Skin of body (tissue), 2 donors: Measurements from ENCODE around the gene VEGFA. TPM values are rescaled to one million over a fixed set of nuclear protein-coding genes. Genes with fewer than 3 reads are reported as not detected.

ENCODE experiments used
- DNase-seq: peaks from one replicate; lab custom pipeline; 2025; lab: John Stamatoyannopoulos, UW
- total RNA-seq: library from RNA; depleted of rRNA; stranded (reverse); fragments of >200 nt; gene quantifications from one replicate; pipeline ENCODE4 v1.2.3, GENCODE V29; 2014

The VEGFA gene
- total RNA-seq, 1 donor from 2014 or later: 141 TPM

GRCh38 chr6:43759136-43759906 lies 10.7 kb upstream of the VEGFA start:
- DNase-seq: no peak

GRCh38 chr6:43759907-43760206 lies 10.2 kb upstream of the VEGFA start:
- DNase-seq: no peak

GRCh38 chr6:43760210-43761168 lies 9.5 kb upstream of the VEGFA start:
- DNase-seq: no peak

- DNase-seq: no peak
These were observed 8.2 kb upstream of the VEGFA start for GRCh38 chr6:43761666-43762409.

DNA sequence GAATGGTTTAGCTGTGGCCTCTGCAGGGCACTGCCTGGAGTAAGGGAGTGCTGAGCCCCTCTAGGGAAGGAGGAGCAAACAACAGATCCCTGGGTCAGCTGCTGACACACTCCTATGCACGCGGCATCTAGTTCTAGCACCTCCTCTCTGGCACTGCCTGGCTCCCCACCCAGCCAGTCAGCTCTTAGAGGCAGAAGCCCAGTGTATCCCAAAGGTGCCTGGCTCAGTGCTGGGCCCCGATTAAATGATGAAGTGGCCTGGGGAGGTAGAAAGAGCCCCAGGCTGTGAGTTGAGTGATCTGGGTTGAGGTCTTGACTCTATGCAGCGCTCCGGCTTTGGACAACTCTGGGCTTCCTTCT lies 7.6 kb upstream of the VEGFA start:
- no peak for DNase-seq

DNA sequence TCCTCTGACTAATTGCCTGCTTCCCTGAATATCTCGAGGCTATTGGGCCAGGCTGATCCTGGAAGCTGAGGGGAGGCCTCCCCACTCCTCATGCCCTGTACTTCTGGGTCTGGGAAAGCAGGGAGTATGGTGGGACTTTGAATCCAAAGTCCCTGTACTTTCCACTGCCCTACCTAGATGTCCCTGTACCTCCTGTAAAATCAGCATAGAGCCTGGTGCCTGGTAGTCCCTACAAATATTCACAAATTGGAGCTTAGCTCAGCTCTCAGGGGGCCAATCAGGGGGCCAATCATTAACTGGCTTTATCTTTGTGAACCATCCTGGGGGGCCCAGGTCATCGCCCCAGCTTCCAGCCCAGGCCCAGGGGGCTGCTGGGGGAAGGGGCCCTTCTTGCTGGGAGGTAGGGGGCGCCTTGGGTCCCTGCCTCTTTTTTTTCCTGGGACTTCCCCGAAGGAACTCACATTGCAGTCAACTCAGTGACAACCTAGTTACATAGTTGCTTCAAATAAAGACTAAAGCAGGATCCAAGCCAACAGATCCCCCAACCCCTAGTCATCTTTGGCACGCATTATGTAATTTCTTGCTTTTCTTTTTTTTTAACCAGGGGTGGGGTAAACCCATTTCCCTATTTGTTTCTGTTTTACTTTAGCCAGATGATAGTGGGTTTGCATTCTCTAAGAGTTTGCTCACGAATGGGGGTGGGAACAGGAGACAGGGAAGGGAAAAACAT lies 6.9 kb upstream of the VEGFA start:
- no peak for DNase-seq

DNA sequence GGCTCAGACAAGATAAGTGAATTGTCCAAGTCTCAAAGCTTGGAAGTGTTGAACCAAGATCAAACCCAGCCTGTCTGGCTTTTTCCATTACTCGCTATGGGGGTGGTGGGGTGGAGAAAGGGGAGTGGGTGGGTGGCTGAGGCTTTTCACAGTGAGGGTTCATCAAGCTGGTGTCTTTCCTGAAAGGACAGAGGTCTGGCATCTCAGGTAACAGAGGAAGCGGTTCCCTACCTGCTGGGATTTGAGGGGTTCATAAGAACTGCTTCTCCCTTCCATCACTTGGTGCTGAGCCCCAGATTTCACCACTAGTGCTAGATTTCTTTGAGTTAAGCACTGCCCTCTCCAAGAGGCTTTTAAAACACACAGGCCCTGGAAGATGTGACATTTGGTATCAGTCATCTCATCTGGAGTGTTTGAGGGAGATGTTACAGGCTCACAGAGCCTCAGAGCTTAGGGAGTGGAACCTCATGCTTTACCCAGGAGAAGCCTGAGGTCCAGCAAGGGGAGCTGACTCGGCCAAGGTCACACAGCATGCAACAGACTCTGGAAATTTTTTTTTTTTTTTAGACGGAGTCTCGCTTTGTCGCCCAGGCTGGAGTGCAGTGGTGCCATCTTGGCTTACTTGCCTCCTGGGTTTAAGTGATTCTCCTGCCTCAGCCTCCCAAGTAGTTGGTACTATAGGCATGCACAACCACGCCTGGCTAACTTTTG lies 6.0 kb upstream of the VEGFA start:
- DNase-seq: no peak

DNA sequence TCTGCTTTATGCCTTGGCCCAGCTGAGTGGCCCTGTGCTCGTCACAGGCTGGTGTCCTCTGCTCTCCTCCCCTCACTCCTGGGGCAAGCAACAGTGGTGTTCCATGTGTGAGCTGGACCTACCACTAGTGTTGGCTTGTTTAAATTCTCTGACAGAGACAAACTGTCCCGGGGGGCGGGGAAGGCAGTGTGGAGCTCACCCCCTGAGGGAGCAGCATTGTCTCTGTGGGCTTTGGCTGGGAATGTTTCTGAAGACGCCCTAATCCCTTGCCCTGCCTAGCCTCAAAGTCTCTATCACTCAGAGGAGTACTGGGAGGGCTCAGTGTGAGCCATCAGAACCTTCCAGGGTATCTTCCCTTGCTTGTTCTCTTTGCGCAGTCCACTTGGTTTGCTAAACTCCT lies 5.2 kb upstream of the VEGFA start:
- no peak for DNase-seq

GRCh38 chr6:43765776-43766499 lies 4.1 kb upstream of the VEGFA start:
- DNase-seq: no peak

DNA sequence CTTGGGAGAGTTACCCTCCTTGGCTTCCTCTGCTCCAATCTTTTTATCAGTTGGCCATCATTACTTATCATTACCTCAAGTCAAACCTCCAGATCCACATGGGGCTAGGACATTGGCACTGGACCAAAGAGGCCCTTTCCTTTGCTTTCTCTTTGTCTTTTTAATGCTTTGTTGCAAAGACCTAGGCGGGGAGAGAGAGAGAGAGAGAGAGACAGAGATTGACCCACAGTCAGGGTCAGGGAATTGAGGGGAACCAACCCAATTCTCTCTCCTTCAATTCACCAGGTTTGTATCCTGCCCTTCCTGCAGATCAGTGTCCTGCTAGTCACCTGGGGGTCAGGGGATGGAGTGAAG lies 3.5 kb upstream of the VEGFA start:
- DNase-seq: no peak

- DNase-seq: no peak
These were observed 3.0 kb upstream of the VEGFA start for GRCh38 chr6:43766964-43767461.

DNA sequence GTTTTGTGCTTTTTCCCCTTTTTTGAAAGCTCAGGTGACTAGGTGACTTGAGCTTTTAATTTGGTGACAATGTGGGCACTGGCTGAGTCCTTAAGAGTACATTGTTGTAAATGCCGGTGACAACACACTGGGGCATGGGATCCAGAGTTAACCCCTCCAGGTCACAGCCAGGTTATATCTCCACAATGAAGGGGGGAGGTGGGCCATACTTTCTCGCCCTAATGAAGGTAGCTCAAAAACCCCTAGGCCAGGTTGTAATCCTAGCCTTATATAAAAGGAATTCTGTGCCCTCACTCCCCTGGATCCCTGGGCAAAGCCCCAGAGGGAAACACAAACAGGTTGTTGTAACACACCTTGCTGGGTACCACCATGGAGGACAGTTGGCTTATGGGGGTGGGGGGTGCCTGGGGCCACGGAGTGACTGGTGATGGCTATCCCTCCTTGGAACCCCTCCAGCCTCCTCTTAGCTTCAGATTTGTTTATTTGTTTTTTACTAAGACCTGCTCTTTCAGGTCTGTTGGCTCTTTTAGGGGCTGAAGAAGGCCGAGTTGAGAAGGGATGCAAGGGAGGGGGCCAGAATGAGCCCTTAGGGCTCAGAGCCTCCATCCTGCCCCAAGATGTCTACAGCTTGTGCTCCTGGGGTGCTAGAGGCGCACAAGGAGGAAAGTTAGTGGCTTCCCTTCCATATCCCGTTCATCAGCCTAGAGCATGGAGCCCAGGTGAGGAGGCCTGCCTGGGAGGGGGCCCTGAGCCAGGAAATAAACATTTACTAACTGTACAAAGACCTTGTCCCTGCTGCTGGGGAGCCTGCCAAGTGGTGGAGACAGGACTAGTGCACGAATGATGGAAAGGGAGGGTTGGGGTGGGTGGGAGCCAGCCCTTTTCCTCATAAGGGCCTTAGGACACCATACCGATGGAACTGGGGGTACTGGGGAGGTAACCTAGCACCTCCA lies 2.2 kb upstream of the VEGFA start:
- no peak for DNase-seq

DNA sequence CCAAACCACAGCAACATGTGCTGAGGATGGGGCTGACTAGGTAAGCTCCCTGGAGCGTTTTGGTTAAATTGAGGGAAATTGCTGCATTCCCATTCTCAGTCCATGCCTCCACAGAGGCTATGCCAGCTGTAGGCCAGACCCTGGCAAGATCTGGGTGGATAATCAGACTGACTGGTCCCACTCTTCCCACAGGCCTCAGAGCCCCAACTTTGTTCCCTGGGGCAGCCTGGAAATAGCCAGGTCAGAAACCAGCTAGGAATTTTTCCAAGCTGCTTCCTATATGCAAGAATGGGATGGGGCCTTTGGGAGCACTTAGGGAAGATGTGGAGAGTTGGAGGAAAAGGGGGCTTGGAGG lies 1.5 kb upstream of the VEGFA start:
- no peak for DNase-seq

DNA sequence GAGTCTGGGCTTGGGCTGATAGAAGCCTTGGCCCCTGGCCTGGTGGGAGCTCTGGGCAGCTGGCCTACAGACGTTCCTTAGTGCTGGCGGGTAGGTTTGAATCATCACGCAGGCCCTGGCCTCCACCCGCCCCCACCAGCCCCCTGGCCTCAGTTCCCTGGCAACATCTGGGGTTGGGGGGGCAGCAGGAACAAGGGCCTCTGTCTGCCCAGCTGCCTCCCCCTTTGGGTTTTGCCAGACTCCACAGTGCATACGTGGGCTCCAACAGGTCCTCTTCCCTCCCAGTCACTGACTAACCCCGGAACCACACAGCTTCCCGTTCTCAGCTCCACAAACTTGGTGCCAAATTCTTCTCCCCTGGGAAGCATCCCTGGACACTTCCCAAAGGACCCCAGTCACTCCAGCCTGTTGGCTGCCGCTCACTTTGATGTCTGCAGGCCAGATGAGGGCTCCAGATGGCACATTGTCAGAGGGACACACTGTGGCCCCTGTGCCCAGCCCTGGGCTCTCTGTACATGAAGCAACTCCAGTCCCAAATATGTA lies 957 bp upstream of the VEGFA start:
- DNase-seq: peak; percentile 89

DNA sequence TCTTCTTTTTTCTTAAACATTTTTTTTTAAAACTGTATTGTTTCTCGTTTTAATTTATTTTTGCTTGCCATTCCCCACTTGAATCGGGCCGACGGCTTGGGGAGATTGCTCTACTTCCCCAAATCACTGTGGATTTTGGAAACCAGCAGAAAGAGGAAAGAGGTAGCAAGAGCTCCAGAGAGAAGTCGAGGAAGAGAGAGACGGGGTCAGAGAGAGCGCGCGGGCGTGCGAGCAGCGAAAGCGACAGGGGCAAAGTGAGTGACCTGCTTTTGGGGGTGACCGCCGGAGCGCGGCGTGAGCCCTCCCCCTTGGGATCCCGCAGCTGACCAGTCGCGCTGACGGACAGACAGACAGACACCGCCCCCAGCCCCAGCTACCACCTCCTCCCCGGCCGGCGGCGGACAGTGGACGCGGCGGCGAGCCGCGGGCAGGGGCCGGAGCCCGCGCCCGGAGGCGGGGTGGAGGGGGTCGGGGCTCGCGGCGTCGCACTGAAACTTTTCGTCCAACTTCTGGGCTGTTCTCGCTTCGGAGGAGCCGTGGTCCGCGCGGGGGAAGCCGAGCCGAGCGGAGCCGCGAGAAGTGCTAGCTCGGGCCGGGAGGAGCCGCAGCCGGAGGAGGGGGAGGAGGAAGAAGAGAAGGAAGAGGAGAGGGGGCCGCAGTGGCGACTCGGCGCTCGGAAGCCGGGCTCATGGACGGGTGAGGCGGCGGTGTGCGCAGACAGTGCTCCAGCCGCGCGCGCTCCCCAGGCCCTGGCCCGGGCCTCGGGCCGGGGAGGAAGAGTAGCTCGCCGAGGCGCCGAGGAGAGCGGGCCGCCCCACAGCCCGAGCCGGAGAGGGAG lies 580 bp downstream of the VEGFA start:
- peak; percentile 31 for DNase-seq

- peak; percentile 33 for DNase-seq
These were observed 1.3 kb downstream of the VEGFA start for GRCh38 chr6:43771210-43771857.
